HG03095 (cell line): Measurements from ENCODE around the gene PTPRS.
A peak's percentile ranks its signal among the peaks of the same experiment; 100 is the strongest.
"Not testable (repeated sequence)": the region's sequence is repeated elsewhere in the genome, so short reads cannot be mapped to it uniquely, and the experiment has no call there.

Source experiments
- ATAC-seq: cut with Tn5 transposase; IDR thresholded peaks from one replicate; pipeline ENCODE4 v1.9.1; 2021; ENCODE audit warnings: moderate library complexity; ENCODE audit not compliant: unreplicated experiment

The PTPRS gene

DNA sequence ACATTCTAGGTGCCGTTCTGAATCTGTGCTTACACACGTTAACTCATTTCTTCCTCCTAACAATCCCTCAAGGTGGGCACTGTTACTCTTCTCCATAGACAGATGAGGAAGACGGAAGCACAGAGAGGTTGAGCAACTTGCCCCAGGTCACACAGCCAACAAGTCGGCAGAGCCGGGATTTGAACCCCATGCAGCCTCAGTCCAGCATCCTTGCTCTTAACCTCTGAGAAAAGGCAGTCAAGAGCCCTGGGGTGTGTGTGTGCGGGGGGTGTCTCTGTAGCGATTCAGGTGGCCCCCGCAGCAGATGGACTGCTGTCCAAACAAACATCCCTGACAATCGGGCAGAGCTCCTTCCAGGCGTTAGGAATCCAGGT, 6.3 kb downstream of the PTPRS start:
- no peak for ATAC-seq

- ATAC-seq, result no peak
These were observed 6.8 kb downstream of the PTPRS start for GRCh38 chr19:5333581-5334365.

DNA sequence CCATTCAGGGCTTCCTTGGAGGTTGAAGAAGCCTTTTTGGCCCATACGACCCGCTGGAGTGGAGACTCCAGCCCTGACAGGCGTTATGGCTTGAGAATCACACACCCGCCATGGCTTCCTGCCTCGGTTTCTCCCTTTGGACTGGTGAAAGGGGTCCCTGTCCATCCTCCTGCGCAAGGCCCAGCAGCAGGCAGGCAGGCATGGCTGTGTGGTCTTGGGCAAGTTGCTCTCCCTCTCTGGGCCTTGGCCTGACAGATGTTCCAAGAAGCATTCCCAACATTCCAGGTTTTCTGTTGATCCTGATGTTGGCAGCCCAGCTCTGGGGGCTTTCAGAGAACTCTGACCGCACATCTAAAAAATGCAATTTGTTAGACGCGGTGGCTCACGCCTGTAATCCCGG, 8.1 kb downstream of the PTPRS start:
- no peak for ATAC-seq

DNA sequence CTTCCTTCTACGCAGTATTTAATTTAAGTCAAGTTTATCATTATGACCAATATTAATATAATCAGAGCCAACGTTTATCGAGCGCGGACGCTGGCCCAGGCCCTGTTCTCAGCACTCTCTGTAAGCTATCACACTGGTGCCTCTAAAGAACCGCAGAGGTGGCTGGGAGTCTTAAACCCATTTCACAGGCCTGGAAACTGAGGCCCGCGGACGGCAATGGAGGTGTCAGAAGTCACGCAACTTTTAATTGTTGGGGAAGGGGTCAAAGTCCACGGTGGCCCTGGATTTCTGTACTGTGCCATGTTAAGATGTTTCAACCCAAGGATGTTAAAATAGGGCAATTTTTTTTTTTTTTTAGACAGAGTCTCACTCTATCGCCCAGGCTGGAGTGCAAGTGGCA, 8.8 kb downstream of the PTPRS start:
- no peak for ATAC-seq

GRCh38 chr19:5330307-5330720, 10.3 kb downstream of the PTPRS start:
- ATAC-seq, result no peak

DNA sequence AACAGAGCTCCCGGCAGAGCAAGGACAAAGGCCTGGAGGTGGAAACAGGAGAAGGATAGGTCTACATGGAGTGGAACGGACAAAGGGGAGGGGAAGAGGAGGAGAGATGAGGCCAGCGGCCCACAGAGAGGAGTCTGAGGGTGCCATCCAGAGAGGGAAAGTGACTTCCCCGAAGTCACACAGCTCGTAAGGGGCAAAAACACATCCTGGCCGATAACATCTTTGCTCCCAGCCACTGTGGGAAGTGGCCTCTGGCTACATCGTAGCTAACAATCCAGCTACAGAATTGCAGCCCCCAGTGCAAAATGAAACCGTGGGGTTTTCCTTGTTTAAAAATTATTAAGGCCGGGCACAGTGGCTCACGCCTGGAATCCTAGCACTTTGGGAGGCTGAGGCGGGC, 11.5 kb downstream of the PTPRS start:
- no peak for ATAC-seq

GRCh38 chr19:5328407-5328806, 12.2 kb downstream of the PTPRS start:
- not testable (repeated sequence) for ATAC-seq

GRCh38 chr19:5326986-5327623, 13.5 kb downstream of the PTPRS start:
- no peak for ATAC-seq

DNA sequence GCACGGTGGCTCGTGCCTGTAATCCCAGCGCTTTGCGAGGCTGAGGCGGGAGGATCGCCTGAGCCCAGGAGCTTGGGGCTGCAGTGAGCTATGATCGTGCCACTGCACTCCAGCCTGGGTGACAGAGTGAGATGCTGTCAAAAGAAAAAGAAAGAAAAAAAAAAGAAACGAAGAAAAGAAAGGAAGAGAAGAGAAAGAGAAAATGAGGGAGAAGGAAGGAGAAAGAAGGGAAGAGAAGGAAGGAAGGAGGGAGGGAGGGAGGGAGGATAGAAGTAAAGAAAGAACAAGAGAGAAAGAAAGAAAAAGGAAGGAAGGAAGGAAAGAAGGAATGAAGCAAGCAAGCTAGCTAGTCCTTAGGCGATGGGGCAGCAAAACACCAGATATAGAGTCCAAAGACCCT, 14.1 kb downstream of the PTPRS start:
- ATAC-seq, result no peak

DNA sequence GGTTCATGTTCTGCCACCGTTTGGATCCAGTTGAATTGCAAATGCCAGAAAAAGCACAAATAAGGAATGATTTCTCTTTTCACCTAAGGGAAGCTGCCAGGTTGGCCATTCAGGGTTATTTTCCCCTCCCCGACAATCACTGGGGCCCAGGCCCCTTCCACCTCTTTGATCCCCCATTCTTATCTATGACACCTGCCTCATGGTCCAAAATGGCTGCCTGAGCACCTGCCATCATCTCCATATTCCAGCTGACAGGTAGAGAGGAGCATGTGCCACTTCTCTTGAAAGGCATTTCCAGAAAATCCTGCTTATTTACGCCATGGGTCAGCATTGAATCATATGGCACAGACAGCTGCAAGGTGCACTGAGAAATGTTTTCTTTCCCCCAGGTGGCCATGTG, 15.7 kb downstream of the PTPRS start:
- no peak for ATAC-seq

DNA sequence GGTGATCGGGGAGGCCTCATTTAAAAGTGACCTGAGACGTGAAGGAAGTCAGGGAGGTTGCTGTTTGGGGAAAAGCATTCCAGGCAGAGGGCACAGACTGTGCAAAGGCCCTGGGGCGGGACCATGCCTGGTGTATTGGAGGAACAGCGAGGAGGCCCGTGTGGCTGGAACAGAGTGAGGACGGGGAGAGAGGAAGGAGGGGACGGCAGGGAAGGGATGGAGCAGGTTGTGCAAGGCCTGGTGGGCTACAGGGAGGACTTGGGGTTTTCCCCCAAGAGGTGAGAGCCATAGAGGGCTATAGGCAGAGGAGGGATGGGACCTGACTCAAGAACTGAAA, 17.2 kb downstream of the PTPRS start:
- no peak for ATAC-seq

DNA sequence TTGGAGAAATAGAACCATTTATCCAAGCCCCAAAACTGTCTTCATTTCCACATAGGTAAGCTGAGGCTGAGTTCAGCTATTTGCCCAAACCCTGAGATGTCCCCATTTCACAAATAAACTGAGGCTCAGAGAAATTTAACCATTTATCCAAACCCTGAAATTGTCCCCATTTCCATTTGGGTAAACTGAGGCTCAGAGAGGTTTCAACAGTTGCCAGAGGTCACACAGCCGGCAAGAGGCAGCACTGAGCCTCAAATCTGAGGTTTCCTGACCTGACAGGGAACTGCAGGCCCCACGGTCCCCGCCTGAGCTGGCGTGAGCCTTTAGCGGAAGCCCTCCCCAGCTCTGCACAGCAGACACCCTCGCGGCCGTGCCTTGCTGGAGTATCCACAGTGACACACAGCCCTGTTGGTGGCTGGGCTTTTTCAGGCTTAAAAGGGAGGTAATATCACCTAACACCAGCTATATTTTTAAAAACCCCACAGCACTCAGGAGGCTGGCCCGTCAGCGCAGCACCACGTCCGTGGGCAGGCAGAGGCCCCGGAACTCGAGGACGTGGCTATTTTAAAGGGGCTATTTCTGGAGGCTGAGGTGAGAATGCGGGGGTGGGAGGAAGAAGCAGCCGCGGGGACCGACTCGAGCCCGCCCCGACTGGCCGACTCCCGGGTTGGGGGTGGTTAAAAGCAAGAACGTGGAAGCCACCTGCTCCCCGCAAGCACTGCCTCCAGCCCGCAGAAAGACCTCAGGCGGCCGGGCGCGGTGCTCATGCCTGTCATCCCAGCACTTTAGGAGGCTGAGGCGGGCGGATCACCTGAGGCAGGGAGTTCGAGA, 18.5 kb downstream of the PTPRS start:
- ATAC-seq, result peak; percentile 68

DNA sequence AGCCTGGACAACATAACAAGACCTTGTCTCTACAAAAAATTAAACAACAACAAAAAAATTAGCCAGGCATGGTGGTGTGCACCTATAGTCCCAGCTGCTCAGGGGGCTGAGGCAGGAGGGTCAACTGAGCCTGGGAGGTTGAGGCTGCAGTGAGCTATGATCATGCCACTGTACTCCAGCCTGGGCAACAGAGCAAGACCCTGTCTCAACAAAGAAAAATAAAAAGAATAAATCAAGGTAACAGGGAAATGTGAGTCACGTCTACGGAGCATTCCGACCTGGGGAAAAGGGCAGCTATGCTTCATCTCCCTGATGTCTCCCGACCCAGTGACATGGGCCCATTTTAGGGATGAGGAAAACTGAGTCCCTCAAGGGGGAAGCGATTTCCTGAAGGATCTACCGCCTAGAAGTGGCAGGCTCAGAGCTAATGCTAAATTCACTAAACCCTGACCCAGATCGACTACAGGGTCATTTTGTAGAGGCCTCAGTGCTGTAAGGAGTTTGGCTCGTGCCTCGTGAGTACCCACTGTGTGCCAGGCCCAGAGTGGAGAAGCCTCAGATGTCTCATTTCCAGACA, 19.5 kb downstream of the PTPRS start:
- ATAC-seq, result no peak

DNA sequence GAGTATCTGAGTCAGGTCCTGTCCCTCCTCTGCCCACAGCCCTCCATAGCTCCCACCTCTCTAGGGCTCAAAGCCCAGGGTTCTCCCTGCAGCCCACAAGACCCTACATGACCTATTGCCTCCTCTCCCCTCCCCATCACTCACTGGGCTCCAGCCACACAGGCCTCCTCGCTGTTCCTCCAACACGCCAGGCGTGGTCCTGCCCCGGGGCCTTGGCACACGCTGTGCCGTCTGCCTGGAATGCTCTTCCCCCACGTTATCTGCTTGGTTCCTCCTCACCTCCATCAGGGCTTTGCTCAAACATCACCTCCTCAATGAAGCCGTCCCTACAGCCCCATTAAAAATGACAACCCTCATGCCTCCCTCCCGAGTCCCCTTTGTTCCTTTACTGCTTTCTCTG, 21.1 kb downstream of the PTPRS start:
- no peak for ATAC-seq

DNA sequence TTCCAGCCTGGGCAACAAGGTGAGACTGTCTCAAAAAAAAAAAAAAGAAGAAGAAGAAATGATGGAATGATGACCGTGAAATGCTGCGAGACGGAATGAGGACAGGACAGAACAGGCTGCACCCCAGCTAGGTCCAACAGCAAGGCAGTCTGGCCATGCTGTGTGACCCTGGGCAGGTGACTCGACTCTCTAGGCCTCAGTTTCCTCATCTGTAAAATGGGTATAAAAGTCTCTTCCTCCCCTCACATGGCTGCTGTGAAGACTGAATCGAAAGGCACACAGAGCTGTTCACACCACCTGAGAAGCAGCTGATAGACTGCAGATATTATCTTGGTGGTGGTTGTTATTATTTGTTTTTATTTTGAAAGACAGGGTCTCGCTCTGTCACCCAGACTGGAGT, 22.3 kb downstream of the PTPRS start:
- no peak for ATAC-seq

DNA sequence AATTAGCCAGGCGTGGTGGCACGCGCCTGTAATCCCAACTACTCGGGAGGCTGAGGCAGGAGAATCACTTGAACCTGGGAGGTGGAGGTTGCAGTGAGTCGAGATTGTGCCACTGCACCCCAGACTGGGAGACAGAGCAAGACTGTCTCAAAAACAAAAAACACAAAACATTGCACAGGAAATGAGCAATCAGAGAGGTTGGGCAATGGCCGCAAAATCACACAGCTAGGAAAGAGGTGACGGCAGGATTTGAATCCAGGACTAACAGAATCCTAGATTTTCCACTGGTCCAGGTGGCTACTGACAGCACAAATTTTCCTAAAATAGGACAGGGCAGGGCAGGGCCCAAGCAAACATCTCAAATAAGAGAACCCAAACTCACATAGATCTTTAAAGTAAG, 23.3 kb downstream of the PTPRS start:
- ATAC-seq, result no peak

GRCh38 chr19:5316138-5316537, 24.5 kb downstream of the PTPRS start:
- ATAC-seq, result no peak

DNA sequence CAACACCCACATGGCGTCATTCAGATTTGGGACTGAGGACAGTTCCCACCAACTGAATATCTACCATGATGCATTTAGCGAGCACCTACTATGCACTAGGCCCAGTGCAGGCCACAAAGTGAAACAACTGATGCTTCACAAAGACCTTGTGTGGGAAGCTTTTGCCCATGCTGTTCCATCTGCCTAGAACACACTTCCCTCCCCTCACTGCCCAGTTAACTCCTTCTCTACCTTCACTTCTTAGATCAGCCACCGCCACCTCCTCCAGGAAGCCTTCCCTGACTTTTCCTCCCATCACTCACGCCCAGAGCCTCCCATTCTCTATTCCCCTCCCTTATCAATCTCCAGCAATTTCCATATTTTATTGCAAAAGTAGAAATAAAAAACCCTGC, 25.7 kb downstream of the PTPRS start:
- no peak for ATAC-seq

GRCh38 chr19:5314012-5314906, 26.4 kb downstream of the PTPRS start:
- ATAC-seq, result no peak

GRCh38 chr19:5313307-5313706, 27.3 kb downstream of the PTPRS start:
- ATAC-seq, result no peak

DNA sequence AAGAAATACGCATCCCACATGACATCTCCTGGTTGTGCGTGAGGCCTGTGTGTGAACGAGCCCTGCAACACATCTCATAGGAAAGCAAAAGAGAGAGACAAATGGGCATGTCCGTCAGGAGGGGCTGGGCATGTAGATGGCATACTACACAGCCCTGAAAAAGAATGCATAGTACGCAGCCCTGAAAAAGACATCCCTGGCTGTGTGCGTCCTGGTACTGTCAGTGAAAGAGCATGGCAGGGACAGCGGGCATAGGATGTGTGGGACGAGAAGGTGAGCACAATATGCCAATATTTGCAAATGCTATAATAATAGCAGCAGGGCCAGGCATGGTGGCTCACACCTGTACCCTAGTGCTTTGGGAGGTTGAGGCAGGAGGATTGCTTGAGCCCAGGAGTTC, 28.6 kb downstream of the PTPRS start:
- no peak for ATAC-seq
